PC-3 (cell line): ENCODE results near the gene RASAL2.

Source experiments
- CTCF ChIP-seq: fragments of 300-600 bp; sonication (generic); conservative IDR thresholded peaks from 2 replicates; pipeline ENCODE4 v1.5.1; 2017; ENCODE audit warnings: antibody characterized with exemption, low read depth, mild to moderate bottlenecking, low read length
- EZH2 ChIP-seq: fragments of 300-600 bp; sonication (generic); IDR thresholded peaks from one replicate; pipeline ENCODE4 v1.6.1; 2017; ENCODE audit warnings: antibody characterized with exemption, mild to moderate bottlenecking, low read length; ENCODE audit not compliant: unreplicated experiment

DNA sequence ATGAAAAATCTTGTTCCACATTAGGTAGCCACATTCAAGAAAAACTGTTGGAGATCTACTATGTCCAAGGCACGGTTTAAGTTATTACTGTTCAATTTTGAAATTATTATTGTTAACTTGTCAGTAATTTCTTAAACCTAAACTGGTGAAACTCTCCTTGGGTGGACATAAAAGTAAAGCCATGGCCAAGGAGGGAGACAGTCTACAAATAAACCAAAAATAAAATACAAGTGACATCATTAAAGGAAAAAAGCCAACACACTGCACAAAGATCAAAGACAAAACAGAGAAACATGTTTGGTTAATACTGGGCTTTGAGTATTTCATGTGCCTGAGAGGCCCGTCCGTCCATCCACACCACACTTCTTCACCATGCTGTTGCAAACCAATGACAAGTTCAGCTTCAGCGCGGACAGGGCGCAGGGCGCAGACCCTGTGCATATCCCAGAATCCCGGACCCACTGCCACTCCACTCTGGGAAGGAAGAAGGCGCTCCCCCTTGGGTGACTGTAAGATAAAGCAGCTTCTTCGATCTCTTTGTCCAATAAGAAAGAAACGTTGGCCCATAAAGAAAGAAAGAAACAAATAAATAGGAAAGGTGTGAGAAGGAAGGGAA is 918 bp upstream of the RASAL2 start:
- TF ChIP-seq CTCF = no peak
- no peak for TF ChIP-seq EZH2
